ENCODE measurements around the gene TMEM179B. TPM values are rescaled to one million over a fixed set of nuclear protein-coding genes. Genes with fewer than 3 reads are reported as not detected.

Gene TMEM179B
- total and polyA plus RNA-seq, 4 donors = 21.1 to 81.4 (median 32.7) TPM

- H3K36me3 ChIP-seq (ENCODE audit: control insufficient read depth in 4 of 4, insufficient read depth in 3 of 4, low read depth in 1 of 4, low read length in 3 of 4) = peaks cover 7 to 29% (median 20%) of the 10 kb centered on the region in 4 donors
- peaks cover 0 to 27% (median 16%) of the 10 kb centered on the region in 4 donors for H3K4me1 ChIP-seq (ENCODE audit: control insufficient read depth in 4 of 4, insufficient read depth in 4 of 4, low read length in 3 of 4)
- H3K9me3 ChIP-seq (ENCODE audit: control insufficient read depth in 4 of 4, low read length in 3 of 4) = no peaks in the 10 kb centered on the region
- H3K9ac ChIP-seq (ENCODE audit: low read depth in 1 of 2, low read length in 2 of 2) = peak within 1 kb of the TSS; percentile 66 to 96
- H3K27ac ChIP-seq (ENCODE audit: low read depth in 1 of 2, low read length in 2 of 2) = peak within 1 kb of the TSS; percentile 80 to 90
- H3K4me3 ChIP-seq (ENCODE audit: low read depth in 1 of 3, low read length in 3 of 3) = peak within 1 kb of the TSS; percentile 71 to 95 (median 90)
- TF ChIP-seq HNF4G (IDR thresholded peaks at IDR 0.05) = no peak
- TF ChIP-seq RAD21 (IDR thresholded peaks at IDR 0.05) = peak in 1 of 2 donors; percentile 14
- peak; percentile 99 for TF ChIP-seq TAF1 (conservative IDR thresholded peaks at IDR 0.05)
- no peak for TF ChIP-seq CTCF (IDR thresholded peaks at IDR 0.05; ENCODE audit: low read depth, low read length, missing input control)
- TF ChIP-seq GABPA (IDR thresholded peaks at IDR 0.05 in 1 of 2, conservative IDR thresholded peaks at IDR 0.05 in 1 of 2) = peak in 1 of 2 donors; percentile 67
- TF ChIP-seq REST (IDR thresholded peaks at IDR 0.05) = peak; percentile 97
- TF ChIP-seq ZBTB33 (IDR thresholded peaks at IDR 0.05) = no peak
- peak in 1 of 2 donors; percentile 50 for TF ChIP-seq EGR1 (IDR thresholded peaks at IDR 0.05; ENCODE audit: low read depth in 2 of 2)
- no peak for TF ChIP-seq FOXA2 (IDR thresholded peaks at IDR 0.05)
- TF ChIP-seq YY1 (IDR thresholded peaks at IDR 0.05) = peak; percentile 83
- peak; percentile 48 to 56 for TF ChIP-seq RXRA (IDR thresholded peaks at IDR 0.05)
- TF ChIP-seq SP1 (IDR thresholded peaks at IDR 0.05) = peak; percentile 85
- peak; percentile 44 for TF ChIP-seq FOXA1 (IDR thresholded peaks at IDR 0.05)
- TF ChIP-seq HNF4A (conservative IDR thresholded peaks at IDR 0.05) = peak in 1 of 2 donors; percentile 8
- no peak for TF ChIP-seq NR2F2 (IDR thresholded peaks at IDR 0.05)
- no peak for TF ChIP-seq ATF3 (IDR thresholded peaks at IDR 0.05)
- no peak for TF ChIP-seq MAX (IDR thresholded peaks at IDR 0.05)
- TF ChIP-seq JUND (IDR thresholded peaks at IDR 0.05) = peak in 1 of 2 donors; percentile 43
- H3K27me3 ChIP-seq (ENCODE audit: control insufficient read depth in 4 of 4, insufficient read depth in 4 of 4, low read length in 3 of 4) = no peaks in the 10 kb centered on the region
- under 1% methylated on average over 77 of the region's 77 CpGs for WGBS
- peak; percentile 98 for DNase-seq (ENCODE audit: low spot score)
Measured at GRCh38 chr11:62805076-62805892, 18.1 kb downstream of the TMEM179B start, which contains the start of gene NXF1. TSS of gene NXF1 (minus strand) at chr11:62805440. CDS start at chr11:62805356, 84 bp downstream.

All from liver (tissue), 9 donors.